Measurements from ENCODE around the gene ZNF621. TPM values are rescaled to one million over a fixed set of nuclear protein-coding genes. Genes with fewer than 3 reads are reported as not detected.

ZNF621 gene
- total RNA-seq, 1 donor from 2014 or later, result 18.9 TPM

Other genes with a start within 250 kb of the ZNF621 start
- gene EIF1B, start 215.3 kb upstream of the ZNF621 start, total RNA-seq, result 40.9 TPM
- gene ENTPD3, start 137.8 kb upstream of the ZNF621 start, total RNA-seq, result 0.86 TPM
- 1,215 TPM for gene RPL14, start 67.6 kb upstream of the ZNF621 start, total RNA-seq
- 10.4 TPM for gene ZNF619, start 47.8 kb upstream of the ZNF621 start, total RNA-seq
- 3.2 TPM for gene ZNF620, start 18.9 kb upstream of the ZNF621 start, total RNA-seq